ENCODE results near the gene LGALS12. TPM values are rescaled to one million over a fixed set of nuclear protein-coding genes. Genes with fewer than 3 reads are reported as not detected.

Gene LGALS12
- total RNA-seq, 2 experiments from 2014 or later = not detected

DNA sequence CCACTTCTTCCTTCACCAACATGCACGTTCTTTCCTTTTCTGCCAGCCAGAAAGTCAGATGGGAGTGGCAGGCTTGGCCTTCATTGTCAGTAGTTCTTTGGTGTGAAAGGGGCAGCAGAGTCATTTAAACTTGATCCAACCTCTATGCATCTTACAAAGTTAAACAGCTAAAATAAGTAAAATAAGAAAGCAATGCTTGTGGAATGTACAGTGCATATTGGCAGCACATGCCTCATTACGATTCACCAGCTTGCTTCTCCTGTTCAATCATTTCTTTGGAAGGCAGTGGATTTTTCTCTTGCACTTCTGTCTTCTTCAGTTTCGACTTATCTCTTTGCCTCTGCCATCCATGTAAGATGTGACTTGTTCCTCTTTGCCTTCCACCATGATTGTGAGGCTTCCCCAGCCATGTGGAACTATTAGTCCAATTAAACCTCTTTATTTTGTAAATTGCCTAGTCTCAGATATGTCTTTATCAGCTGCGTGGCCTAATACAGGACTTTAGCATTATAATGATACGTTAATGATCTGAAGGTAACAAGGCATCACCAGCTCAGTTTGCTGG, 14.8 kb downstream of the LGALS12 start:
- Mint-ChIP-seq H3K4me3 (no peak overlapping the region), H3K4me1 (ENCODE audit: low read depth) (peaks cover 21% of the 10 kb centered on the region), H3K36me3 (ENCODE audit: low read depth) (no peaks in the 10 kb centered on the region), H3K27me3 (no peaks in the 10 kb centered on the region), H3K27ac (no peak overlapping the region), H3K9me3 (no peaks in the 10 kb centered on the region)
- no peak for DNase-seq
- no peak overlapping the region for H3K4me3 ChIP-seq (ENCODE audit: low read length)
- H3K27ac ChIP-seq (ENCODE audit: low read depth in 1 of 2, low read length in 2 of 2) = no peak overlapping the region
- CTCF ChIA-PET = no interaction called here
- no peaks in the 10 kb centered on the region for H3K27me3 ChIP-seq (ENCODE audit: control insufficient read depth in 1 of 2, insufficient read depth in 2 of 2, low read length in 2 of 2)
- TF ChIP-seq, protein P1, sequence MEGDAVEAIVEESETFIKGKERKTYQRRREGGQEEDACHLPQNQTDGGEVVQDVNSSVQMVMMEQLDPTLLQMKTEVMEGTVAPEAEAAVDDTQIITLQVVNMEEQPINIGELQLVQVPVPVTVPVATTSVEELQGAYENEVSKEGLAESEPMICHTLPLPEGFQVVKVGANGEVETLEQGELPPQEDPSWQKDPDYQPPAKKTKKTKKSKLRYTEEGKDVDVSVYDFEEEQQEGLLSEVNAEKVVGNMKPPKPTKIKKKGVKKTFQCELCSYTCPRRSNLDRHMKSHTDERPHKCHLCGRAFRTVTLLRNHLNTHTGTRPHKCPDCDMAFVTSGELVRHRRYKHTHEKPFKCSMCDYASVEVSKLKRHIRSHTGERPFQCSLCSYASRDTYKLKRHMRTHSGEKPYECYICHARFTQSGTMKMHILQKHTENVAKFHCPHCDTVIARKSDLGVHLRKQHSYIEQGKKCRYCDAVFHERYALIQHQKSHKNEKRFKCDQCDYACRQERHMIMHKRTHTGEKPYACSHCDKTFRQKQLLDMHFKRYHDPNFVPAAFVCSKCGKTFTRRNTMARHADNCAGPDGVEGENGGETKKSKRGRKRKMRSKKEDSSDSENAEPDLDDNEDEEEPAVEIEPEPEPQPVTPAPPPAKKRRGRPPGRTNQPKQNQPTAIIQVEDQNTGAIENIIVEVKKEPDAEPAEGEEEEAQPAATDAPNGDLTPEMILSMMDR (IDR thresholded peaks at IDR 0.05) = no peak
- peaks cover 6% of the 10 kb centered on the region for H3K4me1 ChIP-seq (ENCODE audit: insufficient read depth, low read length)
- intact Hi-C loops (cut with DNase I, micrococcal nuclease) = no loop called here
- POLR2A ChIA-PET = interaction anchor here (0.7 to 3.4 kb wide), 4 partner anchors 11 to 358 kb away, joined by 3 to 18 read pairs (median 3); partner anchors contain the start of gene PLAAT4
- H3K36me3 ChIP-seq (ENCODE audit: insufficient read depth, low read length) = no peaks in the 10 kb centered on the region
- no peaks in the 10 kb centered on the region for H3K9me3 ChIP-seq (ENCODE audit: control insufficient read depth in 1 of 2, insufficient read depth in 1 of 2, low read length in 2 of 2)
- ATAC-seq (ENCODE audit: poor library complexity) = no peak

DNA sequence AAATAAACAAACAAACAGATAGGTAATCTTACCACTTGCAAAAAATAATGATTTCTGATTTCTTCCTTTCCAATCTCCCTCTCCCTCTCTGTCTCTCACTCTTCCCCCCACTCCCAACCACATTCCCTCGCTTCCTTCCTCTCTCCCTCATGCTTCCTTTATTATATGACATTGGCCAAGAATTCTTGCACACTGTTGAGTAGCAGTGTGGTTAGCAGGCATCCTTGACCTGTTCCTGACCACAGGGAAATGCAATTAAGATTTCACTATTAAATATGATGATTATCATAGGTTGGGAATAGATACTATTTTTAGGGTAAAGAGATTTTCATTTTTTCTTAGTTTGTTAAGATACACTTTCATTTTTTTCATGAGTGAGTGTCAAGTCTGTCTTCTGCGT, 16.0 kb downstream of the LGALS12 start:
- H3K9me3 ChIP-seq (ENCODE audit: control insufficient read depth in 1 of 2, insufficient read depth in 1 of 2, low read length in 2 of 2) = no peaks in the 10 kb centered on the region
- TF ChIP-seq, protein P1 (IDR thresholded peaks at IDR 0.05) = no peak

DNA sequence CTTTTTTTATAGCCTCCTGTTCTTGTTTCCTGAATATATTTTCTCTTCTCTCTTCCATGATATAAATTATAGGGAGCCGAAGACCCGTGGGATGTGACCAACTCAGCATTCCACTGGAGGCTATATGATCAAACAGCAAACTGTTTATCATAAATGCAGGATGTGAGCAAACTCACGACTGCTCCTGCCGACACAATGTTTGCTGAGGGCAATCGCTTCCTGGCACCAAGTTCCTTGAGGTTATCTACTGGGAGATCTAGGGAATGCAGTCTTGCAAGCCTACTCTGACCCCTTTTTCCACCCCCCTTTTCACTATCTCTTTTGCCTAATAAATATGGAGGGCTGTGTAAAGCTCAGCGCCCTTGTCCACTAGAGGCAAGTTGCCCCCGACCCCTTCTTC, 17.3 kb downstream of the LGALS12 start:
- ChIA-PET POLR2A (interaction anchor here (1.0 kb wide), 1 partner anchor 13 kb away, joined by 3 read pairs; the partner anchor contains the start of gene PLAAT4), CTCF (interaction anchor here (1.8 kb wide), 1 partner anchor 147 kb away, joined by 4 read pairs; the partner anchor contains the start of gene ATL3)
- no peaks in the 10 kb centered on the region for H3K36me3 ChIP-seq (ENCODE audit: insufficient read depth, low read length)
- no peaks in the 10 kb centered on the region for H3K27me3 Mint-ChIP-seq
- H3K27ac ChIP-seq (ENCODE audit: low read depth in 1 of 2, low read length in 2 of 2) = no peak overlapping the region
- no peak overlapping the region for H3K4me3 ChIP-seq (ENCODE audit: low read length)
- no peaks in the 10 kb centered on the region for H3K27me3 ChIP-seq (ENCODE audit: control insufficient read depth in 1 of 2, insufficient read depth in 2 of 2, low read length in 2 of 2)
- TF ChIP-seq, protein P1 (IDR thresholded peaks at IDR 0.05) = no peak
- no peaks in the 10 kb centered on the region for H3K9me3 Mint-ChIP-seq
- intact Hi-C loops (cut with DNase I, micrococcal nuclease) = no loop called here
- ATAC-seq (ENCODE audit: poor library complexity) = no peak
- H3K27ac Mint-ChIP-seq = no peak overlapping the region
- DNase-seq = no peak
- H3K36me3 Mint-ChIP-seq (ENCODE audit: low read depth) = no peaks in the 10 kb centered on the region
- no peaks in the 10 kb centered on the region for H3K9me3 ChIP-seq (ENCODE audit: control insufficient read depth in 1 of 2, insufficient read depth in 1 of 2, low read length in 2 of 2)
- H3K4me1 Mint-ChIP-seq (ENCODE audit: low read depth) = peaks cover 26% of the 10 kb centered on the region
- H3K4me1 ChIP-seq (ENCODE audit: insufficient read depth, low read length) = peaks cover 6% of the 10 kb centered on the region
- H3K4me3 Mint-ChIP-seq = no peak overlapping the region

More for the DNA sequence above, 16.0 kb downstream of the LGALS12 start:
- ChIA-PET POLR2A (interaction anchor here (1.0 kb wide), 1 partner anchor 10 kb away, joined by 3 read pairs; no protein-coding TSS in a partner anchor), CTCF (no interaction called here)
- Histone ChIP-seq H3K27me3 (ENCODE audit: control insufficient read depth in 1 of 2, insufficient read depth in 2 of 2, low read length in 2 of 2) (no peaks in the 10 kb centered on the region), H3K27ac (ENCODE audit: low read depth in 1 of 2, low read length in 2 of 2) (no peak overlapping the region), H3K4me1 (ENCODE audit: insufficient read depth, low read length) (peaks cover 6% of the 10 kb centered on the region), H3K36me3 (ENCODE audit: insufficient read depth, low read length) (no peaks in the 10 kb centered on the region), H3K4me3 (ENCODE audit: low read length) (no peak overlapping the region)
- Mint-ChIP-seq H3K27ac (no peak overlapping the region), H3K4me3 (no peak overlapping the region), H3K27me3 (no peaks in the 10 kb centered on the region), H3K4me1 (ENCODE audit: low read depth) (peaks cover 21% of the 10 kb centered on the region), H3K9me3 (no peaks in the 10 kb centered on the region), H3K36me3 (ENCODE audit: low read depth) (no peaks in the 10 kb centered on the region)
- intact Hi-C loops (cut with DNase I, micrococcal nuclease) = no loop called here
- no peak for DNase-seq
- ATAC-seq (ENCODE audit: poor library complexity) = no peak
